OCI-LY3 (cell line): Measurements from ENCODE around the gene GRAMD4.

Experiments used
- H2AFZ ChIP-seq: fragments of 200-600, 300-600 bp; shearing (Covaris generic); 2 replicates; pipeline ENCODE4 v1.6.0; 2014; ENCODE audit warnings: antibody characterized with exemption, low read depth, low read length
- H3K27ac ChIP-seq: fragments of 200-600, 300-600 bp; sonication (generic); 2 replicates; pipeline ENCODE4 v1.5.1; 2014; ENCODE audit warnings: mild to moderate bottlenecking, low read length, moderate library complexity, mixed read lengths
- H3K27me3 ChIP-seq: fragments of 200-600, 300-600 bp; sonication (generic); 2 replicates; pipeline ENCODE4 v1.6.1; 2014; ENCODE audit warnings: low read depth, low read length, mixed read lengths
- H3K36me3 ChIP-seq: fragments of 200-600, 300-600 bp; sonication (generic); replicated peaks from 2 replicates; pipeline ENCODE3; 2014; ENCODE audit warnings: low read depth, low read length, mixed read lengths
- H3K4me1 ChIP-seq: fragments of 300-600, 200-600 bp; sonication (generic); 2 replicates; pipeline ENCODE4 v1.6.1; 2014; ENCODE audit warnings: low read length, mixed read lengths
- H3K4me2 ChIP-seq: fragments of 200-600, 300-600 bp; sonication (generic); 2 replicates; pipeline ENCODE4 v1.6.1; 2014; ENCODE audit warnings: low read length, mixed read lengths
- H3K4me3 ChIP-seq: fragments of 300-600, 200-600 bp; sonication (generic); 2 replicates; pipeline ENCODE4 v1.5.1; 2014; ENCODE audit warnings: antibody characterized with exemption, mild to moderate bottlenecking, low read length, moderate library complexity
- H3K79me2 ChIP-seq: fragments of 300-600, 200-600 bp; shearing (Covaris generic); 2 replicates; pipeline ENCODE4 v1.6.1; 2014; ENCODE audit warnings: mild to moderate bottlenecking, low read length, mixed read lengths
- H3K9ac ChIP-seq: fragments of 300-600, 200-600 bp; shearing (Covaris generic); 2 replicates; pipeline ENCODE4 v1.6.0; 2014; ENCODE audit warnings: mild to moderate bottlenecking, low read length, moderate library complexity
- H3K9me3 ChIP-seq: fragments of 200-600, 300-600 bp; shearing (Covaris generic); 2 replicates; pipeline ENCODE4 v1.6.1; 2014; ENCODE audit warnings: low read length, mixed read lengths; ENCODE audit not compliant: insufficient read depth
- H4K20me1 ChIP-seq: fragments of 200-600, 300-600 bp; sonication (generic); 2 replicates; pipeline ENCODE4 v1.6.1; 2016; ENCODE audit warnings: low read length, mixed read lengths; ENCODE audit not compliant: insufficient read depth
- EZH2phosphoT487 ChIP-seq: fragments of 200-600 bp; shearing (Covaris generic); IDR thresholded peaks from 2 replicates; pipeline ENCODE4 v1.6.1; 2018; ENCODE audit warnings: antibody characterized with exemption, mixed run types, low read depth
- TF ChIP-seq, protein P1 (sequence below): fragments of 200-600, 300-600 bp; sonication (generic); IDR thresholded peaks from 2 replicates; pipeline ENCODE4 v1.5.1; 2014; ENCODE audit warnings: antibody characterized with exemption, low read length, low read depth

The GRAMD4 gene

DNA sequence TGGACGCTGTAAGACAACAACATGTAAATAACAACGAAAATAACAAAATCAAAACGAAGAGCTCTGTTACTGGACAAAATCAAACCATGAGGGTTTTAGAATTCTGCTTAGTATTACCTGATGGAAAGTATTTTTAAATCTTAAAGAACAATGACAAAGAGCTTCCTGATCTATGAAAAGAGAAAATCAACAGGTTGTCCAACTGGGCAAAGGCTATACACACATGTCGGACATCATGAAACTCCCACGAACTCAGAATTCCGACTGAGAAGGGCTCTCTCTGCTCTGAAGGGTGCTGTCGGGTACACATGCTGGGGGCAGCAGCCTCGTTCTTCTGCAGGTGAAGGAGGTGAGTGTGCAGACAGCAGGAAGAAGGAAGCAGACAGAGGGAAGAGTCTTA is 92.1 kb downstream of the GRAMD4 start:
- Histone ChIP-seq H3K27me3 (no peaks in the 10 kb centered on the region), H3K4me3 (no peak overlapping the region), H3K4me1 (no peaks in the 10 kb centered on the region), H3K9me3 (no peaks in the 10 kb centered on the region), H3K9ac (no peak overlapping the region), H3K4me2 (no peak overlapping the region), H3K27ac (no peak overlapping the region), H4K20me1 (peaks cover 5% of the 10 kb centered on the region; the same call in 1 of the 2 replicates), H3K79me2 (peaks cover 4% of the 10 kb centered on the region), H2AFZ (no peak overlapping the region), H3K36me3 (peaks cover 65% of the 10 kb centered on the region)
- TF ChIP-seq, protein P1, sequence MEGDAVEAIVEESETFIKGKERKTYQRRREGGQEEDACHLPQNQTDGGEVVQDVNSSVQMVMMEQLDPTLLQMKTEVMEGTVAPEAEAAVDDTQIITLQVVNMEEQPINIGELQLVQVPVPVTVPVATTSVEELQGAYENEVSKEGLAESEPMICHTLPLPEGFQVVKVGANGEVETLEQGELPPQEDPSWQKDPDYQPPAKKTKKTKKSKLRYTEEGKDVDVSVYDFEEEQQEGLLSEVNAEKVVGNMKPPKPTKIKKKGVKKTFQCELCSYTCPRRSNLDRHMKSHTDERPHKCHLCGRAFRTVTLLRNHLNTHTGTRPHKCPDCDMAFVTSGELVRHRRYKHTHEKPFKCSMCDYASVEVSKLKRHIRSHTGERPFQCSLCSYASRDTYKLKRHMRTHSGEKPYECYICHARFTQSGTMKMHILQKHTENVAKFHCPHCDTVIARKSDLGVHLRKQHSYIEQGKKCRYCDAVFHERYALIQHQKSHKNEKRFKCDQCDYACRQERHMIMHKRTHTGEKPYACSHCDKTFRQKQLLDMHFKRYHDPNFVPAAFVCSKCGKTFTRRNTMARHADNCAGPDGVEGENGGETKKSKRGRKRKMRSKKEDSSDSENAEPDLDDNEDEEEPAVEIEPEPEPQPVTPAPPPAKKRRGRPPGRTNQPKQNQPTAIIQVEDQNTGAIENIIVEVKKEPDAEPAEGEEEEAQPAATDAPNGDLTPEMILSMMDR, result no peak
- TF ChIP-seq EZH2phosphoT487, result no peak

DNA sequence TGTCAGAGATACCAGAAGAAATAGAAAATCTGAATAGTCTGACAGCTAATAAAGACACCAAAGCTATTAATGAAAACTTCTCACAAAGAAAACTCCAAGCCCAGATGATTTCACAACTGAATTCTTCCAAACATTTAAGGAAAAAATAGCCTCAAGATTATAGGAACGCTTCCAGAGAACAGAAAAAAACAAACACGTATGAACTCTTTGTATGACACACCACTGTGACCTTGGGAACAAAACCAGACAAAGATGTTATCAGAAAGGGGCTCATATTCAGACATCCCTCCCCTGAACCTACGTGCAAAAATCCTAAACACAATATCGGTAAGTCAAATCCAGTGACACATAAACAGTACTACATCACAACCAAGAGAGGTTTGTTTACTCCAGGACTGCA is 94.4 kb downstream of the GRAMD4 start:
- H3K4me2 ChIP-seq, result no peak overlapping the region
- H3K27me3 ChIP-seq, result no peaks in the 10 kb centered on the region
- no peaks in the 10 kb centered on the region for H3K4me1 ChIP-seq
- H3K4me3 ChIP-seq, result no peak overlapping the region
- H3K9ac ChIP-seq, result no peak overlapping the region
- no peaks in the 10 kb centered on the region for H3K9me3 ChIP-seq
- H3K27ac ChIP-seq, result no peak overlapping the region
- H2AFZ ChIP-seq, result no peak overlapping the region
- peaks cover 9% of the 10 kb centered on the region for H4K20me1 ChIP-seq
- TF ChIP-seq EZH2phosphoT487, result no peak
- TF ChIP-seq, protein P1, result no peak
- H3K36me3 ChIP-seq, result peaks cover 54% of the 10 kb centered on the region
- peaks cover 4% of the 10 kb centered on the region for H3K79me2 ChIP-seq

DNA sequence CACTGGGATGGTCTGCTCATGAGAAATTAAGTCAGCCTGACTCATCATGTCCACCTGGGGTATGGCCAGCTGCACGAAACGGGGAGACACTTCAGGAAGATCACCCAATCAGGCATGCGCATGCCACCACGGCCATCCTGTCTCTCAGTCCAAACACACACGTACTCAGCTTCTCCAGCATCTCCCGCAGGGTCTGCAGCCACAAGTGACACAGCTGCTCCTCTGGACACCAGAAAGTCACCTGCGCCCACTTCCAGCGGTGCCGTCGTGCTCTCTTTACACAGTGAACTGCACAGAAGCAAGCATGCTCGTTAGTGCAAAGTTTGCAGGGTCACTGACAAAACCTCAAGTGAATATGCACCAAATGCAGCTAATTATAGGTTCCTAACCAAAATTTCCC is 99.7 kb downstream of the GRAMD4 start:
- TF ChIP-seq EZH2phosphoT487, result no peak
- TF ChIP-seq, protein P1, result no peak
- H3K4me1 ChIP-seq, result no peaks in the 10 kb centered on the region
- H3K4me2 ChIP-seq, result no peak overlapping the region
- H3K9me3 ChIP-seq, result no peaks in the 10 kb centered on the region
- H3K79me2 ChIP-seq, result peaks cover 19% of the 10 kb centered on the region; the same call in 1 of the 2 replicates
- no peak overlapping the region for H3K9ac ChIP-seq
- no peaks in the 10 kb centered on the region for H3K27me3 ChIP-seq
- peaks cover 33% of the 10 kb centered on the region for H4K20me1 ChIP-seq
- H2AFZ ChIP-seq, result no peak overlapping the region
- H3K4me3 ChIP-seq, result no peak overlapping the region
- peaks cover 47% of the 10 kb centered on the region for H3K36me3 ChIP-seq
- H3K27ac ChIP-seq, result no peak overlapping the region

DNA sequence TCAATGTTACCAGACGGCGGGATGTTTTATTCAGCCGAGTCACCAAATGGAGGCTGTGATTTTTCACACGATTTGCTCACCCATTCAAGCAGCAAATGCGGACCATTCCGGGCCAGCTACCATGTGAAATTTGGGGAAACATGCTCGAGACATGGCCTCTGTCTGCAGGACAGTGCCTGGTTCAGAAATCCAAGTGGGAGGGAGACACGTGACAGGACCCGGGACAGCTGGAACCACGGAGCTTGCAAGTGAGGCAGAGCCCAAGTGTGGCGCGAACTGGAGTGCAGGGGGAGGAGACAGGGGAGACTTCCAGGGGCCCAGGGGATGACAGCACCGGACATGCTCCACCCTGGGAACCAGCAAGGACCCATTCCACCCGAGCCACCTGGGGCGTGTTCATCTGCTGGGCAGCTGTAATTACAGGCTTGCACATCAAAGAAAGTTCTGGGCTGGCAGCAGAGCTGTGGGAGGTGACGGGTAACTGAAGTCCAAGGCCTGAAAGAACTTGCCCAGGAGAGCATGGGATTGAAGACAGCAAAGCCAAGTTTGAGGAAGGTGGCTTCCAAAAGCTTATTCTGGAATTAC is 101.4 kb downstream of the GRAMD4 start:
- TF ChIP-seq, protein P1, result no peak
- TF ChIP-seq EZH2phosphoT487, result no peak
- Histone ChIP-seq H2AFZ (no peak overlapping the region), H3K27me3 (no peaks in the 10 kb centered on the region), H4K20me1 (peaks cover 50% of the 10 kb centered on the region), H3K9ac (no peak overlapping the region), H3K9me3 (no peaks in the 10 kb centered on the region), H3K4me3 (no peak overlapping the region), H3K79me2 (peaks cover 36% of the 10 kb centered on the region), H3K36me3 (peaks cover 54% of the 10 kb centered on the region), H3K27ac (no peak overlapping the region), H3K4me1 (peaks cover 2% of the 10 kb centered on the region), H3K4me2 (no peak overlapping the region)
